NCI-H2227 (cell line): Measurements from ENCODE around the gene CACNA1H.

ENCODE experiments used
- DNase-seq: peaks from one replicate; lab custom pipeline; 2025; ENCODE audit not compliant: unreplicated experiment; lab: John Stamatoyannopoulos, UW

Gene CACNA1H

GRCh38 chr16:1140582-1141162, 12.2 kb upstream of the CACNA1H start:
- no peak for DNase-seq

- peak; percentile 43 for DNase-seq
These were observed 11.7 kb upstream of the CACNA1H start for GRCh38 chr16:1141191-1141590.

GRCh38 chr16:1141716-1142115, 11.2 kb upstream of the CACNA1H start:
- DNase-seq: no peak

GRCh38 chr16:1142911-1143310, 10.0 kb upstream of the CACNA1H start:
- no peak for DNase-seq

GRCh38 chr16:1143761-1144450, 9.0 kb upstream of the CACNA1H start:
- DNase-seq: no peak

GRCh38 chr16:1144476-1145382, 8.2 kb upstream of the CACNA1H start:
- no peak for DNase-seq

- no peak for DNase-seq
These were observed 7.4 kb upstream of the CACNA1H start for GRCh38 chr16:1145383-1146100.

GRCh38 chr16:1146409-1146808, 6.5 kb upstream of the CACNA1H start:
- peak; percentile 28 for DNase-seq

GRCh38 chr16:1147027-1147426, 5.9 kb upstream of the CACNA1H start:
- DNase-seq: no peak

GRCh38 chr16:1149101-1149636, 3.7 kb upstream of the CACNA1H start:
- no peak for DNase-seq

GRCh38 chr16:1150511-1150982, 2.4 kb upstream of the CACNA1H start:
- DNase-seq: no peak

GRCh38 chr16:1151424-1152122, 1.3 kb upstream of the CACNA1H start:
- DNase-seq: no peak

- DNase-seq: peak; percentile 74
These were observed 725 bp upstream of the CACNA1H start for GRCh38 chr16:1152123-1152638.

- DNase-seq: peak; percentile 39
These were observed 714 bp downstream of the CACNA1H start for GRCh38 chr16:1153480-1154160.

GRCh38 chr16:1154291-1154886, 1.5 kb downstream of the CACNA1H start:
- peak; percentile 39 for DNase-seq

- no peak for DNase-seq
These were observed 2.0 kb downstream of the CACNA1H start for GRCh38 chr16:1154887-1155331.

GRCh38 chr16:1155353-1156054, 2.6 kb downstream of the CACNA1H start:
- no peak for DNase-seq
